ENCODE measurements around the gene HTR3C. TPM values are rescaled to one million over a fixed set of nuclear protein-coding genes. Genes with fewer than 3 reads are reported as not detected.

Gene HTR3C
- total RNA-seq, 1 experiment from 2014 or later: not detected

DNA sequence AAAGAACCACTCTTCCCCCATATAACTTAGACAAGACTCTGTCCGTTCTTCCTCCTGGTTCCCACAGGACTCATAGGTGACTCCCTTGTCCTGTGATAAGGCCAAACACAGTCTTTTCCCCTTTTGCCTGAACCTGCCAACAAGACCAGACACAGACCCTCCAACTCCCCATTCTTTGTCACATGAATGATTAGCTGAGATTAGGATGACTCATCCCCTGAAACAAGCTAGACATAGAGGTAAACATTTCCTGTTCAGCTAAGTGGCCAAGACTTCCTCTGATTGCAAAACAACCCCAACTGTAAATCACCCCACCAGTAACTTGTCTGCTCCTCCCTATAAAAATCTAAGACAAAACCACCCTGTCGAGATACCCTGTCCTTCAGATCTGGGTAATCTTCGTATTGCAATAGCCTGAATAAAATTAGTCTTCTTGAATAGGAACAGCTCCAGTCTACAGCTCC lies 32.6 kb downstream of the HTR3C start:
- ATAC-seq (no peak), DNase-seq (ENCODE audit: low read depth, low spot score) (no peak)
- ChIA-PET POLR2A (no interaction called here), RAD21 (ENCODE audit: low non-redundant PET in 1 of 2, low total read pairs in 2 of 2, uncharacterized antibody in 2 of 2, unreplicated experiment in 2 of 2) (no interaction called here), CTCF (no interaction called here)
- Histone ChIP-seq H3K27ac (ENCODE audit: low read depth, low read length) (no peak overlapping the region), H3K4me3 (replicated peaks in 1 of 2; ENCODE audit: low read depth in 1 of 2, low read length in 2 of 2) (no peak overlapping the region), H4K20me1 (ENCODE audit: insufficient read depth) (no peaks in the 10 kb centered on the region), H3K36me3 (ENCODE audit: control insufficient read depth in 1 of 2, insufficient read depth in 2 of 2, low read length in 2 of 2) (no peaks in the 10 kb centered on the region), H3K9ac (ENCODE audit: low read length) (no peak overlapping the region), H3K9me2 (ENCODE audit: insufficient read depth) (no peaks in the 10 kb centered on the region), H3K79me2 (ENCODE audit: insufficient read depth, low read length) (no peaks in the 10 kb centered on the region), H3K27me3 (ENCODE audit: insufficient read depth, low read length) (no peaks in the 10 kb centered on the region), H3K4me2 (ENCODE audit: low read length) (no peak overlapping the region), H3K9me3 (ENCODE audit: control insufficient read depth in 1 of 2, insufficient read depth in 1 of 2, low read depth in 1 of 2, low read length in 2 of 2) (no peaks in the 10 kb centered on the region), H2AFZ (ENCODE audit: low read depth, low read length, poor library complexity, severe bottlenecking) (no peak overlapping the region), H3K4me1 (ENCODE audit: control insufficient read depth in 1 of 2, insufficient read depth in 2 of 2, low read length in 2 of 2) (peaks cover 0 to 5% of the 10 kb centered on the region in 2 experiments; a peak in 1 of 4 replicates)
- no TSS peak for BruUV-seq (replicated peaks)
- intact Hi-C loops (cut with micrococcal nuclease): no loop called here
- TF ChIP-seq EZH2 (IDR thresholded peaks at IDR 0.05) (no peak), SIN3A (IDR thresholded peaks at IDR 0.05; ENCODE audit: low read depth) (no peak), ZNF274 (IDR thresholded peaks at IDR 0.05; ENCODE audit: low read depth, low read length) (no peak), ELF1 (IDR thresholded peaks at IDR 0.05; ENCODE audit: borderline replicate concordance, low read depth) (no peak), FOSL1 (IDR thresholded peaks at IDR 0.05; ENCODE audit: low read depth) (peak; percentile 58), JUND (IDR thresholded peaks at IDR 0.05) (peak; percentile 59), CEBPB (IDR thresholded peaks at IDR 0.05; ENCODE audit: low read depth) (peak; percentile 74), SP1 (IDR thresholded peaks at IDR 0.05; ENCODE audit: low read depth) (0 out of 2 replicates have a peak, but pooled peaks have one; percentile 11), EGR1 (IDR thresholded peaks at IDR 0.05; ENCODE audit: low read depth) (no peak), CBX3 (IDR thresholded peaks at IDR 0.05; ENCODE audit: low read depth) (peak; percentile 49; the same call in 1 of the 2 replicates)
- TF ChIP-seq, protein P1, sequence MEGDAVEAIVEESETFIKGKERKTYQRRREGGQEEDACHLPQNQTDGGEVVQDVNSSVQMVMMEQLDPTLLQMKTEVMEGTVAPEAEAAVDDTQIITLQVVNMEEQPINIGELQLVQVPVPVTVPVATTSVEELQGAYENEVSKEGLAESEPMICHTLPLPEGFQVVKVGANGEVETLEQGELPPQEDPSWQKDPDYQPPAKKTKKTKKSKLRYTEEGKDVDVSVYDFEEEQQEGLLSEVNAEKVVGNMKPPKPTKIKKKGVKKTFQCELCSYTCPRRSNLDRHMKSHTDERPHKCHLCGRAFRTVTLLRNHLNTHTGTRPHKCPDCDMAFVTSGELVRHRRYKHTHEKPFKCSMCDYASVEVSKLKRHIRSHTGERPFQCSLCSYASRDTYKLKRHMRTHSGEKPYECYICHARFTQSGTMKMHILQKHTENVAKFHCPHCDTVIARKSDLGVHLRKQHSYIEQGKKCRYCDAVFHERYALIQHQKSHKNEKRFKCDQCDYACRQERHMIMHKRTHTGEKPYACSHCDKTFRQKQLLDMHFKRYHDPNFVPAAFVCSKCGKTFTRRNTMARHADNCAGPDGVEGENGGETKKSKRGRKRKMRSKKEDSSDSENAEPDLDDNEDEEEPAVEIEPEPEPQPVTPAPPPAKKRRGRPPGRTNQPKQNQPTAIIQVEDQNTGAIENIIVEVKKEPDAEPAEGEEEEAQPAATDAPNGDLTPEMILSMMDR (IDR thresholded peaks at IDR 0.05 in 2 of 3, conservative IDR thresholded peaks at IDR 0.05 in 1 of 3; ENCODE audit: borderline replicate concordance in 1 of 3, insufficient read depth in 1 of 3, low read depth in 2 of 3, low read length in 2 of 3): no peak
- TF ChIP-seq, protein P2, sequence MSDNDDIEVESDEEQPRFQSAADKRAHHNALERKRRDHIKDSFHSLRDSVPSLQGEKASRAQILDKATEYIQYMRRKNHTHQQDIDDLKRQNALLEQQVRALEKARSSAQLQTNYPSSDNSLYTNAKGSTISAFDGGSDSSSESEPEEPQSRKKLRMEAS (IDR thresholded peaks at IDR 0.05): no peak
